ENCODE results near the gene KRTAP4-1.

DNA sequence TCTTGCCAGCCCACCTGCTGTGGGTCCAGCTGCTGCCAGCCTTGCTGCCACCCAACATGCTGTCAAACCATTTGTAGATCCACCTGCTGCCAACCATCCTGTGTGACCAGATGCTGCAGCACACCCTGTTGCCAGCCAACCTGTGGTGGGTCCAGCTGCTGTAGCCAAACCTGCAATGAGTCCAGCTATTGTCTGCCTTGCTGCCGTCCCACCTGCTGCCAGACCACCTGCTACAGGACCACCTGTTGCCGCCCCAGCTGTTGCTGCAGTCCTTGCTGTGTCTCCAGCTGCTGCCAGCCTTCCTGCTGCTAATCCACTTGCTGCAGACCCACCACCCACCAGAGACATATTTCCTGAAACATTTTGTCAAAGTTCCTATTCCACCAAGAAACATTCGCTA is 5.6 kb upstream of the KRTAP4-1 start:
- TF ChIP-seq JUND (IDR thresholded peaks at IDR 0.05): no peak
- TF ChIP-seq, protein P1, sequence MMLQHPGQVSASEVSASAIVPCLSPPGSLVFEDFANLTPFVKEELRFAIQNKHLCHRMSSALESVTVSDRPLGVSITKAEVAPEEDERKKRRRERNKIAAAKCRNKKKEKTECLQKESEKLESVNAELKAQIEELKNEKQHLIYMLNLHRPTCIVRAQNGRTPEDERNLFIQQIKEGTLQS (IDR thresholded peaks at IDR 0.05): no peak
